GM19193 (cell line): ENCODE results near the gene PLEKHD1.

ENCODE experiments used
- POLR2A ChIP-seq: IDR thresholded peaks from 4 replicates; pipeline ENCODE4 v1.6.1; 2011; ENCODE audit not compliant: insufficient read depth, insufficient read length; ENCODE audit errors: extremely low read depth

The PLEKHD1 gene

DNA sequence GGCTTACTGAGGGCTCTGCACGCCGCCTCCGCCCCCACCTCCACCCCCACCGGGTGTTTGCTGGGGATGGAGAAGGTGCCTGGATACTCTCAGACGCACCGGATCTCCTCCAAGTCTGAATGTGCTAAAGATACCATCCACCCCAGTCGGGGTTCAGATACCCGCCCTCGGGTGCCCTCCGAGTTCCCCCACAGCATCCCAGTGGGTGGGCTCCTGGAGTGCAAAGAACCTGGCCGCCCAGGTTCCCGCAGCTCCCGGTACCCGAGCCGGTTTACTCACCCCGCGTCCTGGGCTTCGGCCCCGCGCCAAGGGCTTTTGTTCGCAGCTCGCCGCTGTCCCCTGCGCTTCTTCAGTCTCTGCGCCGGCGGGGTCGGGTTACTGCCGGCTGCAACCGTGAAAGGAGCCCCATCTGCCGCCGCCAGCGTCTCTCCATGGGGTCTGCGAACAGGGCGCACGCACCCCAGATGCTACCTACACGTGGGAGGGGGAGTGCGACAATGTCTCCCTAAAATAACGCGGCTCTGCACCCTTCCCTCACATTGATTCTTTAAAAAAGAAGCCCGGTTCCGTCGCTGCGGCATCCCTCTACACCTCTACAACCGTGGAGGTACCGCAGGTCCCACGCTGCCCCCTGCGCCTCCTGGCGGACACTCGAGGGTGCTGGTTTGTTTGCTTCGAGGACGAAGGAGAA is 89.9 kb downstream of the PLEKHD1 start, which contains the start of gene CCDC177:
TSS of gene CCDC177 (minus strand) at position 609 of the 691 bp plus-strand sequence. CDS start 1,249 bp downstream, outside the sequence.
- no peak for TF ChIP-seq POLR2A

GRCh38 chr14:69574954-69575295 is 90.4 kb downstream of the PLEKHD1 start:
- TF ChIP-seq POLR2A = no peak

DNA sequence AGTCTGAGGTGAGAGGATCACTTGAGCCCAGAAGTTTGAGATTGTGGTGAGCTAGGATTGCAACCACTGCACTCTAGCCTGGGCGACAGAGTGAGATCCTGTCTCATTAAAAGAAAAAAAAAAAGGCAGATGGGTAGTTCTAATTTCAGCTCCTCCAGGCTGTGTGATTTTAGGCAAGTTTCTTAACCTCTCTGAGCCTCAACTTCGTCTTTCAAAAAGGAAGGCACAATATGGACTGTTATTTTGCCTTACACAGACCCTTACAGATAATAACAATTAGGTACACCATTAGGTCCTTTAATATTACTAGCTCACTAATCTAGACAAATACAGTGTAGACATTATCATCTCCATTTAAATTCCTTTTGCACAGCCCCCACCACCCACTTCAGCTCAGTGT is 94.9 kb downstream of the PLEKHD1 start:
- no peak for TF ChIP-seq POLR2A

DNA sequence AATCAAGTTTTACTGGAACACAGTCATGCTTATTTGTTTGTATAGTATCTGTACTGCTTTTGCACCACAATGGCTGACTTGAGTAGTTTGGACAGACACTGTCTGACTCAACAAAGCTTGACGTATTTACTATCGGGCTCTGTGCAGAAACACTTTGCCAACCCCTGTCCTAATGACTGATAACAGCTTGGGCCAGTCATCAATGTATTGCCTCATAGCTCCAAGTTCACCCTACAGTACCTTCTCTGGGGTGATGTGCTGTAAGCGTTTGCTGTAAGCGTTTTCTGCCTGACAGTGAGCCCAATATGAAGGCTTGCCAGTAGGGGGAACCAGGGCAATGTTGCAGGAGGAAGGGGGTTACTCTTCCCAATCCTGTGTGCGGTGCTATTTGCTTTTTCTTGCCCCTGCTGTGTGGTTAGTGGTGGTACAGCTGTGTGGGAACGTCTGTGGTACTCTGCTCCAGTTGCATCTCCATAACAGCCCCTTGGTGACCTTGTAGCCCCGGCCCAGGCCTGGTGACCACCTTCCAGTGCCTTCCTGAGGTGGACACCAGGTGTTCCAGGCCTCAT is 95.6 kb downstream of the PLEKHD1 start:
- no peak for TF ChIP-seq POLR2A
